GM08714 (cell line): Measurements from ENCODE around the gene FADS1.

Source experiments
- H3K4me3 ChIP-seq: fragments of 200-500 bp; sonication (Bioruptor generic); 2 replicates; pipeline ENCODE4 v1.5.1; 2014; ENCODE audit warnings: mild to moderate bottlenecking, low read length, inconsistent platforms
- ZNF274 ChIP-seq: IDR thresholded peaks from 2 replicates; pipeline ENCODE4 v1.6.1; 2012; ENCODE audit warnings: mild to moderate bottlenecking, low read depth, low read length

FADS1 gene

GRCh38 chr11:61800331-61801281 lies 16.2 kb downstream of the FADS1 start:
- H3K4me3 ChIP-seq, result no peak overlapping the region
- no peak for TF ChIP-seq ZNF274

- TF ChIP-seq ZNF274, result no peak
- no peak overlapping the region for H3K4me3 ChIP-seq
These were observed 17.0 kb downstream of the FADS1 start for GRCh38 chr11:61799665-61800284.

DNA sequence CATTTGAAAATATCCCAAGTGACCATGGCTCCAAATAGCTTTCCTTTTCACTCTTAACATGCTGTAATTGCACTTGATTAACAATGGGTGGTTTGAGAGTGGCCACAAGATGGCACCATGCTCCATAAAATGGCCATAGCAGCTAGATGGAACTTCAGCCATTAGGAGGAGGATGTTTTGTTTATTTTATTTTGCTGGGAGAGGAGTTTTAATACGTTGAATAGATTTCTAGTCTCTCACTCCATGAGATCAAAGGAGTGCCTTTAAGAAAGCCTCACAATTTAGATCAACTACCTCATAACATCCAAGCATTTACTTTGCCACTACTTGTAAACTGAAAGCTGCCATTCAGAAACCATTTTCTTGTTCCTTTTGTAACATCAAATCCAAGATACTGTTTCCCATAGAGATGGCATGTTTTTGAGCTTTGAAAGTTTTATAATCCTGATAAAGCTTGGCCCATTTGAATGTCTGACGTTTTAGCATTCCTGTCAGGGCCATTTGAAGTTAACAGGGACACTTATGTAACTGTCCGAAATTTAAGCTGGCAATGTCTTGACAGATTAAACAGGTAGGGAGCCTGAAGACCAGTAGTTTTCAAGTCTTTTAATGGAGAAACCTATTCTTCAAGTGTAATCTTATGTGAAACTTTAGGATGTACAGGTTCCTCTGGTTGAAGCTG lies 19.4 kb downstream of the FADS1 start:
- no peak for TF ChIP-seq ZNF274
- H3K4me3 ChIP-seq, result no peak overlapping the region

- TF ChIP-seq ZNF274, result no peak
- H3K4me3 ChIP-seq, result no peak overlapping the region
These were observed 20.8 kb downstream of the FADS1 start for GRCh38 chr11:61795876-61796526.

DNA sequence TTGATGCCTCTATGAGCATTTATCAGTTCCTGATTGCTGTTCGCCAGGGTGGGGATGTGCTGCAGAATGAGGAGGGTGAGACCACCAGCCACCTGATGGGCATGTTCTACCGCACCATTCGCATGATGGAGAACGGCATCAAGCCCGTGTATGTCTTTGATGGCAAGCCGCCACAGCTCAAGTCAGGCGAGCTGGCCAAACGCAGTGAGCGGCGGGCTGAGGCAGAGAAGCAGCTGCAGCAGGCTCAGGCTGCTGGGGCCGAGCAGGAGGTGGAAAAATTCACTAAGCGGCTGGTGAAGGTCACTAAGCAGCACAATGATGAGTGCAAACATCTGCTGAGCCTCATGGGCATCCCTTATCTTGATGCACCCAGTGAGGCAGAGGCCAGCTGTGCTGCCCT lies 21.3 kb downstream of the FADS1 start:
- no peak for TF ChIP-seq ZNF274
- no peak overlapping the region for H3K4me3 ChIP-seq

- no peak overlapping the region; the same call in 1 of the 2 replicates for H3K4me3 ChIP-seq
- no peak for TF ChIP-seq ZNF274
These were observed 22.2 kb downstream of the FADS1 start for GRCh38 chr11:61794579-61794978.

DNA sequence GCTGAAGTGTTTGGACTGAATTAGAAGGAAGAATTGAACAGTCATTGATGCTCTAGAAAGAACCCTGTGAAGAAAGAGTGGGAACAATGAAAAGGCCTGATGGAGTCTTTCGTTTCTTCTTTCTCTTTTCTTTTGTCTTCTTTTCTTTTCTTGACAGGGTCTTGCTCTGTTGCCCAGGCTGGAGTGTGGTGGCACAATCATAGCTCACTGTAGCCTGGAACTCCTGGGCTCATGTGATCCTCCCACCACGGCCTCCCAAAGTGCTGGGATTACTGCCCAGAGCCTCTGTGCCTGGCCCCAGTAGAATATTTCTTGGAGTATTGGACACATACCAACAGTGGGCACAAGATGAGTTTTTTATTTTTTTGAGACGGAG lies 23.0 kb downstream of the FADS1 start:
- H3K4me3 ChIP-seq, result peak overlapping the region; percentile 97
- TF ChIP-seq ZNF274, result no peak

DNA sequence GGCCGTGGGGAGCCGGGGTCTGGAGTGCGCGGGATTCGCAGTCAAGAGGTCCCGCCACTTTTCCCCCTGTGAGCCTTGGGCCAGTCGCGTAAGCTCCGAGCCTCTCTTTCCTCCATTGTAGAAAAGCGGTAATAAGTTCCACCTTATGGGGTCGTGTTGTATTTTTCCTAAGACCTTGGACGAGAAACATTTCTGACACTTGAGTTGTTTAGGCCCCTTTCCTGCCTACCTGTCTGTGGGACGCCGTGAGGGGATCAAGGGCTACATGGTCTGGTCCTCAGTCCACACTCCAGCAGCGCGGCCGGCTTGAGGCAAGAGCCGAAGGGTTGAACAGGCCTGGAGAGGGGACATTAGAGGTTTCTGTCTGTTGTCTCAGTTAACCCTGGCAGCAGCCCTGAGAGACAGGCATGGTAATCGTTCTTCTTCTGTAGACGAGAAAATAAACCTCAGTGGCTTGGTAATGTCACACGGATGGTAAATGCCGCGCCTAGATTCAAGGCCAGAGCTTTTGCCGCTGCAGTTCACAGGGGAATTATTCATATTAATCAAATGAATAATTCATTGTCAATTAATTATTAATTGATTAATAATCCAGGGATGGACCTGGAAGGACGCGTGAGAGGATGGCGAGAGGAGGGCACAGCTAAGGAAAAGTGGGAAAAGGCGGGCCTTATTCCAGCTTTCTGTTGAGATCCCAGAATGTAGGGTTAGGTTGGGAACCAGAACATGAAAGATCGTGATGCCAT lies 23.5 kb downstream of the FADS1 start:
- peak overlapping the region; percentile 97 for H3K4me3 ChIP-seq
- no peak for TF ChIP-seq ZNF274

DNA sequence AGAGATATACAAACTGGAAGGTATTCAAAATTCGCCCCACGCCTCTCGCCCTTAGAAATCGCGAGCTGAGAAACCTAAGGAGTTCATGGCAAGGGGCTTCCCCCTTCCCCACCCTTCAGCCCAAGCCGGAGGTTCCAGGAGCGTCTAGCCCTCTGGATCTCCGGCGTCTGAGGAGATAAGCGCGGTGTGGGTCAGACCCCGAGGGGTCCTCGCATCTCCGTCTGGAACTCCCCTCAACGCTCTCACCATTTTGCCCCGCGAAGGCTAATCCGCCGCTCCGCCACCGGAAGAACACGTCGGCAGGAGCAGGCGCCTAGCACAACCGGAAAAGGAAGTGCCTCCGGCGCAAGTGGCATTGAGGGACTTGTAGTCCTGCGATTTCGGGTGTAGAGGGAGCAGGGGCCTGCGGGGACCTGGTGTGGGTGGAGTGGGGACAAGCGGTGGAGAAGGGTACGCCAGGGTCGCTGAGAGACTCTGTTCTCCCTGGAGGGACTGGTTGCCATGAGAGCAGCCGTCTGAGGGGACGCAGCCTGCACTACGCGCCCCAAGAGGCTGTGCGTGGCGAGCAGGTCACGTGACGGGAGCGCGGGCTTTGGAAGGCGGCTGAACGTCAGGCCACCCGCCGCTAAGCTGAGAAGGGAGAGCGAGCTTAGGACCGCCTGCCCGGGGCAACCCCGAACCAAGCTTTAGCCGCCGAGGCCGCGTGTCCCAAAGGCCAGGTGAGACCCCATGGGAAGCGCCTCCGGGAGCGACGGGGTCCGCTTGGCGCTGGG lies 24.3 kb downstream of the FADS1 start, which contains the start of the genes FEN1 and TMEM258:
Gene FEN1 (plus strand): TSS at position 602 of the 773 bp plus-strand sequence. CDS start 2,451 bp downstream, outside the sequence.
Gene TMEM258 (minus strand): TSS at position 290 of the 773 bp plus-strand sequence. CDS start 41 bp downstream, at position 249.
- no peak for TF ChIP-seq ZNF274
- peak within 1 kb of the TSS; percentile 97 for H3K4me3 ChIP-seq

GRCh38 chr11:61791737-61792309 lies 25.0 kb downstream of the FADS1 start:
- TF ChIP-seq ZNF274, result no peak

DNA sequence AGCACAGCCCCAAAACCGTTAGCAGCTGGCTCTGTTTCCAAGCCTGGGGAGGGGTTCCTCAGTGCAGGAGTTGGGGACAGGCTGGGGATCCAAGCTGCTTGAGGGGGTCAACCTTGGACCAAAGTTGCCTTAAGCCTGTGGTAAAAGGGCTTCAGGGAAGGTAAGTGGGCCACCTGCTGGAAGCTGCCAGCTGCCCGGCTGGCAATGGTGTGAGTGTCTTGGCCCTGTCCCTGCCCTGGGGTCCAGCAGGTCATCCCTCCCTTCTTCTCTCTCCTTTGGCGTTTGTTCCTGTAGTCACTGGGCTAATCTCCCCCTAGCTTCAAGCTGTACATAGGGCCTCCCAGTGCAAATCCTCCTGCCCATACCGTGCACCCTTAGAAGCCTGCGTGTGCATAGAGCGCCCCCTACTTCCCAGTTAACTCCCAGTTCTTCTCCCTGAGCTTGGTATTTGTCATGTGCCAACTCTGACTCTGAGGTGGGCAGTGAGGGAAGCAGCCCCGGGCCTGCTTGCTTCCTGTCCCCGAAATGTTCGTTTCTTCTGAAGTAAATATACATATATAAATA lies 28.8 kb downstream of the FADS1 start:
- TF ChIP-seq ZNF274, result no peak
- H3K4me3 ChIP-seq, result no peak overlapping the region

More at GRCh38 chr11:61791737-61792309, 25.0 kb downstream of the FADS1 start:
- H3K4me3 ChIP-seq, result peak overlapping the region; percentile 97
